ENCODE measurements around the gene IL1B. TPM values are rescaled to one million over a fixed set of nuclear protein-coding genes. Genes with fewer than 3 reads are reported as not detected.

Gene IL1B
- total and polyA plus RNA-seq, 12 donors = 0.14 to 10.3 (median 0.64) TPM; not detected in 1

GRCh38 chr2:112879491-112880041, 43.0 kb upstream of the IL1B start:
- H3K9me3 ChIP-seq = no peaks in the 10 kb centered on the region
- no peak for TF ChIP-seq CTCF (IDR thresholded peaks at IDR 0.05)
- H3K27ac ChIP-seq = no peak overlapping the region
- H3K4me3 ChIP-seq = no peak overlapping the region
- WGBS, 2 donors = 89 to 96% methylated on average over 6 of the region's 6 CpGs
- peaks cover 0 to 25% (median 4%) of the 10 kb centered on the region in 7 donors for H3K27me3 ChIP-seq
- ATAC-seq (no peak), DNase-seq (no peak)
- peaks cover 0 to 21% (median 0%) of the 10 kb centered on the region in 9 donors for H3K4me1 ChIP-seq
- intact Hi-C loops (cut with DNase I) = loop anchor here in 4 of 10 donors (5.0 kb wide), 2 partner anchors 127 to 132 kb away; no protein-coding TSS in a partner anchor
- no peaks in the 10 kb centered on the region for H3K36me3 ChIP-seq

- Histone ChIP-seq H3K9me3 (peaks cover 0 to 9% (median 0%) of the 10 kb centered on the region in 11 donors), H3K27me3 (peaks cover 0 to 43% (median 12%) of the 10 kb centered on the region in 7 donors), H3K36me3 (no peaks in the 10 kb centered on the region), H3K27ac (no peak overlapping the region), H3K4me1 (peaks cover 0 to 21% (median 0%) of the 10 kb centered on the region in 9 donors), H3K4me3 (no peak overlapping the region)
- WGBS, 2 donors = 96 to 97% methylated on average over 6 of the region's 6 CpGs
- no peak for ATAC-seq
- intact Hi-C loops (cut with DNase I) = no loop called here
- no peak for TF ChIP-seq CTCF (IDR thresholded peaks at IDR 0.05)
- no peak for DNase-seq
Observed at GRCh38 chr2:112877423-112877822, 40.8 kb upstream of the IL1B start.

- peaks cover 0 to 9% (median 0%) of the 10 kb centered on the region in 11 donors for H3K9me3 ChIP-seq
- intact Hi-C loops (cut with DNase I) = no loop called here
- no peak for TF ChIP-seq CTCF (IDR thresholded peaks at IDR 0.05)
- ATAC-seq = no peak
- 89 to 90% methylated on average over 4 of the region's 4 CpGs for WGBS, 2 donors
- H3K27me3 ChIP-seq = peaks cover 0 to 48% (median 12%) of the 10 kb centered on the region in 7 donors
- H3K4me1 ChIP-seq = peaks cover 0 to 19% (median 0%) of the 10 kb centered on the region in 9 donors
- no peak overlapping the region for H3K4me3 ChIP-seq
- no peak for DNase-seq
- H3K36me3 ChIP-seq = no peaks in the 10 kb centered on the region
- H3K27ac ChIP-seq = no peak overlapping the region
Observed at GRCh38 chr2:112876971-112877361, 40.4 kb upstream of the IL1B start.

- no peak for ATAC-seq
Observed at GRCh38 chr2:112876257-112876970, 39.8 kb upstream of the IL1B start.

More at GRCh38 chr2:112876257-112876970, 39.8 kb upstream of the IL1B start:
- peaks cover 0 to 50% (median 15%) of the 10 kb centered on the region in 7 donors for H3K27me3 ChIP-seq
- peaks cover 0 to 13% (median 0%) of the 10 kb centered on the region in 9 donors for H3K4me1 ChIP-seq
- H3K9me3 ChIP-seq = peaks cover 0 to 9% (median 0%) of the 10 kb centered on the region in 11 donors
- no peak for TF ChIP-seq CTCF (IDR thresholded peaks at IDR 0.05)
- intact Hi-C loops (cut with DNase I) = no loop called here
- H3K27ac ChIP-seq = no peak overlapping the region
- no peak overlapping the region for H3K4me3 ChIP-seq
- H3K36me3 ChIP-seq = no peaks in the 10 kb centered on the region
- no peak for DNase-seq
- 96% methylated on average over 3 of the region's 3 CpGs for WGBS, 2 donors
